Measurements from ENCODE around the gene TIA1.

Gene TIA1

DNA sequence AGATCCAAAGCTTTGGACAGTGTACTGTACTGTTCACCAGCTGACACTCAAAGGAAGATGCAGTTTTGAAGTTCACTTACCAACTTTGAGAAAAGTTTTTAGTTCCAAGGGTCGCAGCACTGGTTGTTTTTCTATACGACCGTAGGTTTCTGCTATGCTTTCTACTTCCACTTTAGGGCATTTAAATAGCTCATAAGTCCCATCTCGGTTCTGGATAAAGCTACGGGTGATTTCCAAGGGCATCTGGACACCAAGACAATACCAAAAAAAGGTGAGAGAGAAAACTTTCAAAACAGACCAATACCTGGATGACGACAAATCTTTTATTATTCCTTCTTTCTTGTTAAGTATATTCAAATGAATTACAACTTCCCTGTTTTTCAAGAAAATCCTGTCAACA is 87.9 kb downstream of the TIA1 start:
- DNase-seq, result no peak

All from amygdala (tissue), 56 donors.